ELF-1 (cell line): Measurements from ENCODE around the gene SLC8A1.

Experiments used
- DNase-seq: peaks from one replicate; pipeline ENCODE4 v3.0.0-alpha.2; 2016; ENCODE audit warnings: low read depth, low spot score

SLC8A1 gene

DNA sequence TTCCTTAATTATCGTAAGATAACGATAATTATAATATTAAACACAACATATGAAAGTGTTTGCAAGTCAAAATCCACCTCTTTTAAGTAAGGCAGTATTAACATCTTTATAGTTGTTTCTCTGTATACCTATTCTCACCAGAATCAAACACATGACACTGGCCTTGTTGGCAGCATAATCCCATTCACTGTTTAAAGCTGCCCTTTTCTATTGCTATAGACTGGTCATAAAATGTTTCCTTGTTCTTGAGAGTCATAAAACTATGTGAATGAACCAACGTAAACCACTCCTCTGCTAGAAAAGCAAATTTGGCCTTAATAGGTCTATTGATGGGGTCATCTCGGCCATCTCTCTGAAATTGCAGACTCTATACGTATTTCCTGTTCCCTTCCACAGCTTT lies 293.1 kb downstream of the SLC8A1 start:
- DNase-seq: no peak

DNA sequence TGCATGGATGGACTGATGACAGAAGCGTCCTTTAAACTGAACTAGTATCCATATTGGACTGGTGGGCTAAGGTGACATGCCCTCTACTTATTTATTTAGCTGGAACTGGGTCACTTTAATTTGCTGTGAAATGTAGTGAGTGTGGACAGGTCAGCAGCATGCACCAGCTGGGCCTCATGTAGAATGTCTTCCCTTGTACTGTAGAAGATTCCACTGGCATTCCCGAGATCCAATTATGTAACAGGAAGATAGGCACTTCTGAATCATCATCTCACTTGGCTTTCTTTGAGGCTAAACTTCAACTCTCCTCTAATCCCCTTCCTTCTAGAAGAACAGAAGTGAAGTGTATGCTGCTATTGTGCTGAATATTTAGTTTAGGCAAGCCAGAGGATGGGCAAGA lies 296.2 kb downstream of the SLC8A1 start:
- DNase-seq: no peak

DNA sequence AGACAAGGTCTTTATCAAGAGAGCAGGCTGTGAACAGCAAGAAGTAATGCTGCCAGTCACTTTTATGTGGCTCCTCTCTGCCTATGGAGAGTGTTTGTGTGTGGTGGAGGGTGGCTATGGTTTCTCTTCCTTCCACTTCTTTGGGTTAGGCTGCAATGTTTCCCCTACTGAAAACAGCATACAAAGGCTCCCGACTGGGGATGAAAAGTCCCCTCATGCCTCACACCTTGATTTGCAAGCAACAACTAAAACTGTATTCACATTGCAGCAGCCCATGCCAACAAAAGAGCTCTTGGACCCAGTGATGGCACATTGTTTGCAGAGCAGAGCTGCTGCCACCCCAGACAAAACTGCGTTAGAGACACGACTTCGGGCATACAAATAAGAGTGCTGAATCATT lies 301.6 kb downstream of the SLC8A1 start:
- DNase-seq: no peak

DNA sequence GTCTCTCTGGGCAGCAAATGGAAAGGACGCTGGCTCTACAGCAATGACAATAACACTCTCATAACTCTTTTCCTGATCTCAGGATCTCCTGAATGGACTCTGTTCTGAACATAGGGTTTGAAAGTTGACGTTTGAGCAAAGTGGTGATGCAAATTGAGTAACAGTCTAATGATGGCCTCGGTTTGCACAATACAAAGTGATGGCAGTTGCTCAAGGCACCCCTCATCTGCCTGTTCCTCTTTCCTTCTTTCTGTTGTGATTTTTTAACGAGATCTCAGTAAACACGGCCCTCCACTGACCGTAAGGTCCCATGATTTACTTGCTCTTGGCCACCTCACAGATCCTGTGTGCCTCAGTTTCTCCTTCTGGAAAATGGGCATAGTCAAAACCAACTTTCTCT lies 303.6 kb downstream of the SLC8A1 start:
- DNase-seq: no peak

DNA sequence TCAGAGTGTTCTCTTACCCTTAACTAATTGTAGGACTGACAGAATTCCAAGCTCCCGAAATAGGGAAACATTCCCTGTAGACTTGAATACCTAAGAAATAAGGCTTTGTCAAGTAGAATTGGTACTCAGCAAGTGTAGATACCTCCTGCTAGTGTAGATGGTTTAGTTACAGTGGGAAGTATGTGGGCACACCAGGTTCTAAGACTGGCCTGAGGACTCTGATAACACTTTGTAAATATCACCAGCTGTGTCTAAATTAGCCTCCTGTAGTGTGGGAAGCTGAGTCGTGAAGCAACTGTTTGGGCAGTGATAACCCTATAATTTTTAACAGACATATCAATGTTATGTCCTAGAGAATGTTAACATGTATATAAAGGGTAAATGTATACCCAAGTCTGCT lies 304.5 kb downstream of the SLC8A1 start:
- no peak for DNase-seq

DNA sequence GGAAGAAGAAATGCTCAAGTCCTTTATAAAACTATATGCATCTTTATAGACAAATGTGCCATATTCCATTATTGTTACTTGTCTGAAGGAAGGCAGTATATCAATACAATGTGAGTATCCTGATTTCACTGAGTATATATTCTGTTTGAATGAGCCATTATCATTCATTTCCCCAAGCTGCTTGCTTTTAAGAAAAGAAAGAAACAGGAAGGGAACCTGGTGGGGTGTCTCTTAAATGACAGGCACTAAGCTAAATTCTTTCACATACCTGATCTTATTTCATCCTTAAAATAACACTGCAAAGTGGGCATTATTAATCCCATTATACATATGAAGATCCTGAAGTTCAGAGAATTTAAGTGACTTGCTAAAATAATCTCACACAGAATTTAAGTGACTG lies 307.9 kb downstream of the SLC8A1 start:
- no peak for DNase-seq

DNA sequence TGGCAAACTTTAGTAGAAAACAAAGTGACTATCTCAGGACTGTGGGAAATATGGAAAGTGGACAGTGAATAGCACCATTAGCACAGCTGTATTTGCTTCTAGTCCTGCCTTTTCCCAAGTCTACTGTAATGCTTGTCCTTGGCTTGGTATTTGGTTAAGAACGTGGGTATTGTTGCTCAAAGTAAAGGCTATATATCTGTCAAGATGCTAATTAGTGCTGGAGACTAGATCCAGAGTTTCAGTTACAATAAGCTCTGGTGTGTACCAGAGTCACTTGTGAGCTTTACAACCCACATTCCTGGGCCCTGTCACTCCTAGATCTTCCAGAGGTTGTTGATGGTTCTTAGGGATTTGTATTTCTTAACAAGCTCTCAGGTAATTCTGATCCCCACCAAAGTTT lies 313.6 kb downstream of the SLC8A1 start:
- no peak for DNase-seq

DNA sequence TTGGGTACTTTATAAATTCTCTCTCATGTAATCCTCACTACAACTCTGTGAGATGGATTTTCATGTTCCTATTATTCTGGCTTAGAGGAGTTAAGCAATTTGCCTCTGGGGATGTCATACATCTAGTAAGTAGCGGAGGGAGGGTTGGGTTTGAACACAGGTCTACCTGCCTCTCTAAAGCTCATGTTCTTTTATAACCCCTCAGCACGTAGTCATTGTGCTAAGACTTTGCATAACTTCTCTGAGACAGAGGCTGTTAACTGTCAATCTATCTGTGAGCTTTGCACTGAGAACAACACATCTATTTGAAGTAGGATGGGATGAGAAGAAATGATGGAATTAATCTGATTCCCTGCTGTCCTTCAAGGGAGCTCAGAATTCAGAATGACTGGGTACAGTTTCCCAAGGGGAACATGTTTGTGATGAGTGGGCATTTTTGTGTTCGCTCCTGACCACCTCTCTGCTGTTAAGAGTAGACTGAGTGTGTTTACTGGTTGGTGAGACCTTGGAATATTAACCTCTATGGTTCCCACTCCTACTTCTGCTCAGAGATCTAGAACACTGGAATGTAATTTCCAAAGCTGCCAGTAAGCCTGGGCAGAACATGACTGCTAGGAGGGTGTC lies 320.7 kb downstream of the SLC8A1 start:
- no peak for DNase-seq

DNA sequence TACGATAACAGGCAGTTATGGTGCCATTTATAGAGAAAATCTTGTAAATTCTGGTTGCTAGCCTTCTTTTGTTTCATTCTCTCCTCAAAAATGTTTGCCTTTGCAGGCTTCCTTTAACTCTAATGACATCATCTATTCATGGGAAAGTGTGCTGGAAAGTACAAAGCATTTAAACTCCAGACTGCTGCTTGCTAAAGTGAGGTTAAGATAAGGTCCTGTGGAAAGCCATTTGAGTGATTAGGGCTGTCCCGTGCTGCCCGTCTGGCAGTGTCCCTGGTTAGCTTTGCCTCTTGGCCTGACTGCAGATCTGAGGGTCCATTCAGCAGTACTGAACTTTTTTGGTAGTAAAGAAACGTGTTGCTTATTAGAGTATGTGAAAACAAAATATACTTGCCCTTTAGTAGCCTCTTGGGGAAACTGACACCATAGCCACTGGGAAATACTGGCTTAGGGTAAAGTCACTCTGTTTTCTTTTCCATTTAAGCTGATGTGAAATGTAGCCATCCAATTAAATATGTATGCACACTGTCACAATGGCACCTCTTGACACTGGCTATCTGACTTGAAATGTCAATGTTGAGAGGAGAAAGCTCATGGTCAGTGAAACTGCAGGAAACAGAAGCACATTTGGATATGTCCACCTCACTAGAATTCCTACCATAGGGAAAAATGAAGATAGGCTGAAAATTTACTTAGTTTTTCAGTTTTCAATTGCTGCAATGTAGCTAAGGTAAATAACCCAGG lies 321.5 kb downstream of the SLC8A1 start:
- peak; percentile 4 for DNase-seq

DNA sequence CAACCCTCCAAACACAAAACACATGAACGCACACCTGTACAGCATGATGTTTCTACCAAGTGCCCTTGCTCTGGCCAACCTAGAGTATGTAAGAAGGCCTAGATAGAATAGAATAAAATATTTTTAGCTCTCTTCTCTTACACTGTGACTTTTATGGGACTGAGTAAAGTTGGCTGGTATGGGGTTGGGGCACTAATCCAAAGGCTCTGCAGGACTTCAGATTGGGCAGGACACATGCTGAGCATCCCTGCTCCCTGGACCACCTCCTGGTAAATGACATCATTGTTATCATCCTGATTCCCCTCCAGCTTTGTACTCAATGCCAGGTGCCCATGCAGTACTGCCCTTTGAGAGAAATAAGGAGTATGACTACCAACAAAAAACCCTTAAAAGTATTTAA lies 322.2 kb downstream of the SLC8A1 start:
- no peak for DNase-seq

DNA sequence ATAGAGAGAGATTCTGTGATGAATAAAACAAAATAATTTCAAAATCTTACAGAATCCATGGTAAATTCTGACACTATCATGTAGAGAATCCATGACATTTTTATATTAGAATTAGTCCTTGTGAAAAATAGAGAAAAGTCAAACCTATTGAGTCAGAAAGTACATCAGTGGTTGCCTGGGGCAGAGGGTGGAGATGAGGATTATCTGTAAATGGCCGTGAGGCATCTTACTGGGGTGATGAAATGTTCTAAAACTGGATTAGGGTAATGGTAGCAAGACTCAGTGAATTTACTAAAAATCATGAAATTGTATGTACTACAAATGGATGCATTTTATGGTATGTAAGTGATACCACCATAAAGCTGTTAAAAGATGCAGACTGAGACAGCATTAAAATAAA lies 323.1 kb downstream of the SLC8A1 start:
- DNase-seq: no peak

DNA sequence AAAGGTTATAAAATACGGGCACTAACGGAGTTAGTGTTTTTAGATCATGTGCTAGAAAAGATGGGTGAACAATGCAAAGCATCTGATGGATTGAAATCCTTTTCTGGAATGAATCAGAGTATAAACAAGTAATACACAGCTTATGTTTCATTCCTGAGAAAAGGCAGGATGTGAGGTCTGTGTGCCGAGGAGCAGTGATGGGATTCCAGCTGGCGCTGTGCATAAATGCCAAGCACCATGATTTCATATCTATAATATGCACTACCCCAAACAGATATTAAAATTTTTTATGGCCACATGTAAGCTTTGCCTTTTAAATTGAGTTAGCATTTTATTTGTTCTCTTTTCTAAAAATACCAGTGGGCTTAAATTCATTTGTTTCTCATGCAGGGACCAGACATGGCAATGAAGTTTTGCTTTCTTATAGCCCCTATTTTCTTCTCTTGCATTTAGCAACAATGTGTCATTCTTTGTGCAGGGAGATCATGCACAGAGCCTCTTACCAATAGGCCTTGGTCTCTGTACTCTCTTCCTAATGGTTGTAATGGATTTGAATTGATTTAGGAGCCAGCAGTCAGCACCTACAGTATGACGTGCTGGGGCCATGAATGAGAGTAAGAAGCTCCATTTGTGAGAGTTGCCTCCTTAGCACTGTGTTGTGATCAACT lies 323.9 kb downstream of the SLC8A1 start:
- no peak for DNase-seq

DNA sequence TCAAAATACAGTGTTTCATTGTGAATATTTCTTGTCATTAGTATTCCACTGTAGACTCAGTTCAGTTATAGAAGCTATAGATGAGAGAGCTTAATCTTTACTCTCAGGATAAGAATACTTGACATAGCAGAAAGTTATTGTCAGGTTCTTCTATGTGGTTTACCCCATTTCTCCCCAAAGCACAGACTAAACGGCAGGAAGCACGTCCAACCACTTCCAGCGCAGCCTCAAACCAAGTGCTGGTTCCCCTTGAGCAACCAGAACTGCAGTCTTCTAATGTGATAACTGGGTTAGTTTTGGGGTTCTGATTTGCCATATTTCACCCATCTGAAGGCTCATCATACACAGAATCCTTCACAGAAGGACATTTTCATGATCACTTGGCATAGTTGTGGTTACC lies 324.7 kb downstream of the SLC8A1 start:
- DNase-seq: no peak

DNA sequence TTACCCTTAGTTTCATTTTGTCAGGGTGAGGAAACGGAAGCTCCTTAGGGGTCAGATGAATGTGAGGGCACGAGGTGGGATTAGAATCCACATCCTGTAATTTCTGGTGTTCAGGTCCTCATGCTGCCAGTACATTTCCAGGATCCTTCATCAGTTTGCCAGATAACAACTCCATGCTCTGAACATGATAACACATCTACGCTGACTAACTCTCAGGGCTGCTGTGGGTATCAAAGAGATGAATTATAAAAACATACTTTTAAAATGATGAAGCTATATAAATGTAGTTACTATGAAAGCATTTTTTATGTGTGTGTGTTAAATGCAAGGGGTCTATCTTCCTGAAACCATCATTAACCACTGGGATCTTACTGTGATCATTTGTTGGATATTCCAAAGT lies 325.9 kb downstream of the SLC8A1 start:
- no peak for DNase-seq

DNA sequence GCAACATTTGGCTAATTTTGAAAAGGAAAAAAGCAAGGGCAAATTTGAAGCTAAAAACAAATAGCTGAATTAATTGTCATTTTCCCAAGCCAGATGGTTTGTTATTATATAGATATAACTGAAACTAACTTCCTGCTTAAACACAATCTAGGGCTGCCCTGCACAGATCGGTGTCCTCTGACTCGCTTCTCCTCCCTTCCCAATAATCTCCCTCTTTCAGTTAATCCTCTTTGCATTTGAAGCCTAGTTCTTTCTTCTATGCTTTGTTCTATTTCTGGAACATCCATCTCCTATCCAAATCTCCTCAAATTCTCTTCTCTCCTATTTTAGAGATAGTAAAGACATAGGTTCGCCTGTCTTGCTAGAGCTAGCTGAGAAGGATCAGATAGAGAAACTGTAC lies 328.1 kb downstream of the SLC8A1 start:
- no peak for DNase-seq

DNA sequence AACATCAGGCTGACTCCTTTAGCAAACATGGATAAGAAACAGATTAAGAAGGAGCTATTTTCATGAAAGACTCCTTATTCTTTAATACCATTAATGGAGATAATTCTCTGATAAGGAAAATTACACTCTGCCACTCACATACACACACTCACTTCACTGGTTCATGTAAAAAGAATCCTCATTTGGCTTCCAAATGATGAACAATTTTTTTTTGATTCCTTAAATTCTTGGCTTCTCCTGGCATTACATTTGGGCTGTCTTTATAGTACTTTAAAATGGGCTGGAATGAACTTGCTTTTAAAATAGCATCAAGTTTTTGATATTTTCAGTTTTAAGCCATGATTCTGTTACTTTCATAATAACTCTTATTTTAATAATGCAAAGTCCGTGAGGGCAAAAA lies 328.6 kb downstream of the SLC8A1 start:
- DNase-seq: no peak

DNA sequence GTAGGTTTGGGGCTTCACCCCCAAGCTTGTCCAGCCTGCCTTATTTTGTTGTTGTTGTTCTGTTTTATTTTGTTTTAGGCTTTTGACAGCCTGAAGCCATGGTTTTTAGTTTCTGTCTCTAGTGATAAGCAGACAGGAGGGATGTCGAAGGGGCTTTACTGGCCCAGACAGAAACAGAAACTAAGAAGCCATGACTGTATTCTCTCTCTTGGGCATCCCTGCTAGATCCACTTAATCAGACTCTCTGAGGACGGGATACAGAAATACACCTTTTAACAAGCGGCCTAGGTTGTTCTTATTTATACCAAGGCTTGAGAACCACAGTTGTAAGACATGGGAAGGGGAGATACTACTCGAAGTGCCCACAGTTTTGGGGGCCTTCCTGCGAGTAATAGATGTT lies 330.9 kb downstream of the SLC8A1 start:
- no peak for DNase-seq

DNA sequence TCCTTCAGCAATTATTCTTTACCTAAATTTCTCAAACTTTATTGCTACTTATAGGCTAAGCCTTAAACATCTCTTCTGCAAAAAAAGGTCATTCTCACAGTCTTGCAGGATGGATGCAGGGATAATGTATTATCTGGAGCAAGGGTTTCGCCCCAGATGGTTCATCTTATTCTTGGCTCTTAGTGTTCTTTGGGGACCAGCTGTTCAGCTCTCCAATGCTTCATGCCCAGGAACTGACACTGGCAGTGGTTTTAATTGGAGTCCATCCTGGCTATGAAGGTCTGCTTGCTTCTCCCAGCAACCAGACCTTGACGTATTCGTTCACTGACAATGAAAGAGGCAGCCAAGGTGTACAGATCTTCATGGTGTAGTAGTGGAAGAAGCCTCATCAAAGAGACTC lies 331.9 kb downstream of the SLC8A1 start:
- DNase-seq: no peak

DNA sequence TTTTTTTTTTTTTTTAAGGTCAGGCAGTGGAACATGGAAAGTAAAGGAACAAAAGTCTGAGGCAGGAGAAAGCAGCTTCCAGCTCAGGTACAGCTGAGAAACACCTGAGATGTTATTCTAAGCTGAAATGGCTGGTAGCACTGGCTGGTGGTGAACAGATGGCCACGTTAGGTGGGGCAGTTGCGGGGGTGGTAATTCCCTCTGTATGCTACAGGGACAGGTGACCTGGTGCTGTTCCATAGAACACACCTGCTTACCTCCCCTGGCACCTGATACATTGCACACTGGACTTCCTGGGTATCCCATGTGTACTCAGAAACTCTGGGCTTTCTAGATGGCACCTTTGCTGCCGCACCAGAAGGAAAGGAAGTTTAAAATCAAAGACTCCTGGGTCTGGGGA lies 333.3 kb downstream of the SLC8A1 start:
- DNase-seq: no peak

DNA sequence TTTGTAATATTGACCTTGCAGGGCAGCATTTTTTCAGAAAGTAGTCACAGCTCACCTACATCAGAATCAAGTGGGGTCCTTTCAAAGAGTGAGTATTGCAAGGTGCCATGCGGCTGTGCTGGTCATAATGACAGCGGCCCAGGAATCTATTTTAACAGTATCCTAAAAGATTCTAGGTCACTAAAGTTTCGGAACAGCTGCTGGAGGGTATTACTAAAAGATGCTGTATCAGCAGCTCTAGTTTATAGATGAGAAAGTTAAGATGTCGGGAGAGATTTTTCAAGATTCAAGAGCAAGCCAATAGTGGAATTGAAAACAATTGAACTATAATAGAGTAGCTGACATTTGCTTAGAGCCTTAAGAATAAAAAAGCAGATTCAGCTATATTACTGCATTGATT lies 336.0 kb downstream of the SLC8A1 start:
- no peak for DNase-seq

DNA sequence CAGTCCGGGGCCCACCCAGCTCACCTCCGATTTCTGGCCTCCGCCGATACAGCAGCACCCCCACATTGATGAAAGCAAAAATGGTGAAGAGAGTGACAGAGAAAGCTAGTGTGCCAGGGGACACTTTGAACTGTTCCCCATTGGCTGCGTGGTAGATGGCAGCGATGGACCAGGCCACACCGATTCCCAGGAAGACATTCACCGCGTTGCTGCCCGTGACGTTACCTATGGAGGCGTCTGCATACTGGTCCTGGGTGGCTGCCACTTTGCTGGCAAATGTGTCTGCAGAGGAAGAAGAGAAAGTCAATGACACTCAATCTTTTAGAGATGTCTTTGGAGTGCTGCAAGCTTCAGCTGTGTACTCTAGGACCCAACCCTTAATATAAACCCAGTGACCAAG lies 336.5 kb downstream of the SLC8A1 start:
- DNase-seq: no peak

DNA sequence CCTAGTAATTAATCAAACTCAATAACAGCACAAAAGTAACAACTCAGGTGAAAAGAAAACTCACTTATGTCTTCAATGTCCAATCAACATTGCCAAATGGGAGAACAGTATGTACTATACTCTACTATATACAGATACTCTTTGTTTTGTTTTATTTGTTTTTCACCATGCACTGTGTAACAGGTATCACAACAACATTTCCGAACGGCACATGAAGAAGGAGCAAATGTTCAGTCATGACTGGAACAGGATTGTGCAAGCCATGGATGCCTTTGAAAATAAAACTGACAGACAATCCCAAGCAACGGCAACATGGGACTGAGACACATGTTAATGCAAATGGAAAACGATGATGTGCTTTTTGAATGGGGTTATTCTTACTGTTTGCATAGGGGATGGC lies 337.9 kb downstream of the SLC8A1 start:
- DNase-seq: no peak

DNA sequence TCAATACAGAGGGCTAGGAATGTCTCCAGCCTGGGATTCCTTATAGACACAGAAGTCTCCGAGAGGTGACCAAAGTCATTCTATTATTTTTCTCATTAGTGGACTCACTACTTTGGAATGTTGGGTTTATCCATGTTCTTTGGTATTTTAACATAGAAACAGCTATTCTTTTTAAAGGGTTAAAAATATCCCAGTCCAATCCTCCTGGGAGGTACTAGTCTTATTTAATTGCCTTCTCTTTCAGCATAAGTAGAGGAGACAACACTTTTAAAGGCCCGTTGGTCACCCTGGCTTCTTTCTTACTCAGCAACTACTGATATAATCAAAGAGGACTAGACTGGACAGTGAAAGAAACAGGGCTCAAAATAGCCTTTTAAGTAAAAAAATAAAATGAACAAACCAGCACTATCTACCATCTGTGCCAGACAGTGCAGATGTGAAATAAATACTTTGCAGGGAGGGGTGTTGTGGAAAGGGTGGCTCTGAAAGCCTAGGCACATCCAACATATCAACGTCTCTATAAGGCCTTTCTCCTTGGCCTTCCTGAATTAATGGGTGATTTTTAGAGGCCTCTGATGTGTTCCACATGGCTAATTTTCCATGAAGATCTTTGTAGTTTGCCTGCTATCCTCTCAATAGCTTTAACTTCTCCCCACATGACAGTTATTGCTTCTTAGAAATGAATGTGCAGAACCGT lies 338.5 kb downstream of the SLC8A1 start:
- no peak for DNase-seq
